Loucy (cell line): ENCODE measurements around the gene ZDBF2.
"Not testable (repeated sequence)": the region's sequence is repeated elsewhere in the genome, so short reads cannot be mapped to it uniquely, and the experiment has no call there.

Experiments
- EZH2phosphoT487 ChIP-seq: fragments of 200-600 bp; IDR thresholded peaks from 2 replicates; pipeline ENCODE4 v1.6.1; 2018; ENCODE audit warnings: antibody characterized with exemption, mild to moderate bottlenecking, moderate library complexity, borderline replicate concordance
- TF ChIP-seq, protein P1 (sequence below): fragments of 200-600 bp; sonication (generic); conservative IDR thresholded peaks from 2 replicates; pipeline ENCODE4 v1.5.1; 2014; ENCODE audit warnings: mild to moderate bottlenecking, antibody characterized with exemption, low read length

DNA sequence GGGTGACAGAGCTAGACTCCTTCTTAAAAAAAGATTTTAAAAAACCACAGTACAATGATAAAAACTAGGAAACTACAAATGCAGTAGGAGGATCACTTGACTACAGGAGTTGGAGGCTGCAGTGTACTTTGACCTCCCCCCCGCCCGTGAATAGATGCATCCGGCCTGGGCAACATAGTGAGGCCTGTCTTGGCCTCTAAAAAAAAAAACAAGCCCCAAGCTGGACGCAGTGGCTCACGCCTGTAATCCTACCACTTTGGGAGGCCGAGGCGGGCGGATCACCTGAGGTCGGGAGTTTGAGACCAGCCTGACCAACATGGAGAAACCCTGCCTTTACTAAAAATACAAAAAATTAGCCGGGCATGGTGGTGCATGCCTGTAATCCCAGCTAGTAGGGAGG lies 25.1 kb downstream of the ZDBF2 start:
- TF ChIP-seq, protein P1, sequence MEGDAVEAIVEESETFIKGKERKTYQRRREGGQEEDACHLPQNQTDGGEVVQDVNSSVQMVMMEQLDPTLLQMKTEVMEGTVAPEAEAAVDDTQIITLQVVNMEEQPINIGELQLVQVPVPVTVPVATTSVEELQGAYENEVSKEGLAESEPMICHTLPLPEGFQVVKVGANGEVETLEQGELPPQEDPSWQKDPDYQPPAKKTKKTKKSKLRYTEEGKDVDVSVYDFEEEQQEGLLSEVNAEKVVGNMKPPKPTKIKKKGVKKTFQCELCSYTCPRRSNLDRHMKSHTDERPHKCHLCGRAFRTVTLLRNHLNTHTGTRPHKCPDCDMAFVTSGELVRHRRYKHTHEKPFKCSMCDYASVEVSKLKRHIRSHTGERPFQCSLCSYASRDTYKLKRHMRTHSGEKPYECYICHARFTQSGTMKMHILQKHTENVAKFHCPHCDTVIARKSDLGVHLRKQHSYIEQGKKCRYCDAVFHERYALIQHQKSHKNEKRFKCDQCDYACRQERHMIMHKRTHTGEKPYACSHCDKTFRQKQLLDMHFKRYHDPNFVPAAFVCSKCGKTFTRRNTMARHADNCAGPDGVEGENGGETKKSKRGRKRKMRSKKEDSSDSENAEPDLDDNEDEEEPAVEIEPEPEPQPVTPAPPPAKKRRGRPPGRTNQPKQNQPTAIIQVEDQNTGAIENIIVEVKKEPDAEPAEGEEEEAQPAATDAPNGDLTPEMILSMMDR: not testable (repeated sequence)
- not testable (repeated sequence) for TF ChIP-seq EZH2phosphoT487
